Endothelial cell of umbilical vein (primary cell): ENCODE results near the gene LAMA4. TPM values are rescaled to one million over a fixed set of nuclear protein-coding genes. Genes with fewer than 3 reads are reported as not detected.
A peak's percentile ranks its signal among the peaks of the same experiment; 100 is the strongest.

Experiments used
- BruUV-seq: library from RNA; stranded (reverse); fragments of 400-500 nt; replicated peaks from 2 replicates; lab custom pipeline; 2021; lab: Mats Ljungman, UMichigan
- CTCF ChIA-PET: fragments of 300-600, 350-600 bp; sonication (Branson Sonifier 250); formaldehyde crosslinking; loops from one replicate; lab custom pipeline; 2021; ENCODE audit warnings: antibody characterized with exemption, inconsistent platforms; lab: Charles Lee
- POLR2A ChIA-PET: fragments of 300-600, 350-600 bp; sonication (Branson Sonifier 250); formaldehyde crosslinking; loops from one replicate; lab custom pipeline; 2021; ENCODE audit warnings: antibody characterized with exemption, inconsistent platforms; lab: Charles Lee
- DNase-seq: peaks from one replicate; pipeline ENCODE4 v3.0.0-alpha.2; 2011; ENCODE audit warnings: low read depth, low spot score
- FAIRE-seq: peaks from 2 replicates; lab custom pipeline; 2011; peaks lifted over from hg19 to GRCh38; lab: Jason Lieb, UNC
- H2AFZ ChIP-seq: 2 replicates; pipeline ENCODE4 v1.6.0; 2012; ENCODE audit warnings: low read depth, low read length, control low read depth, inconsistent platforms
- H3K27ac ChIP-seq: 2 replicates; pipeline ENCODE4 v1.5.1; 2011; ENCODE audit warnings: low read depth, mild to moderate bottlenecking, control low read depth, low read length, moderate library complexity; ENCODE audit not compliant: insufficient read depth
- H3K27me3 ChIP-seq, 2 experiments: 2 replicates each; pipeline versions ENCODE4 v1.6.0 to v1.6.1; 2011; ENCODE audit warnings: low read length in 2 of 2, mixed read lengths in 1 of 2; ENCODE audit not compliant: control insufficient read depth in 2 of 2, insufficient read depth in 2 of 2
- H3K36me3 ChIP-seq, 2 experiments: 2 replicates in 1 of 2; 3 replicates in 1 of 2; pipeline ENCODE4 v1.5.1; 2011; ENCODE audit warnings: low read length in 2 of 2, mild to moderate bottlenecking in 1 of 2, moderate library complexity in 1 of 2; ENCODE audit not compliant: control insufficient read depth in 2 of 2, insufficient read depth in 2 of 2; ENCODE audit errors: extremely low read depth in 1 of 2
- H3K4me1 ChIP-seq: 3 replicates; pipeline ENCODE4 v1.5.1; 2011; ENCODE audit warnings: mild to moderate bottlenecking, low read length; ENCODE audit not compliant: control insufficient read depth, insufficient read depth; ENCODE audit errors: extremely low read depth
- H3K4me2 ChIP-seq: 2 replicates; pipeline ENCODE4 v1.6.1; 2011; ENCODE audit warnings: low read length, control low read depth, mixed read lengths; ENCODE audit not compliant: insufficient read depth
- H3K4me3 ChIP-seq, 3 experiments: fragments of 200-600 bp in 1 of 3; sonication (generic), shearing (Covaris generic) in 1 of 3; replicated peaks in 1 of 3; 2 replicates each; pipeline ENCODE4 v1.5.1; 2011 to 2016; ENCODE audit warnings: control low read depth in 3 of 3, low read length in 3 of 3, mild to moderate bottlenecking in 2 of 3, inconsistent platforms in 1 of 3, low read depth in 1 of 3, moderate library complexity in 1 of 3; ENCODE audit not compliant: insufficient read depth in 1 of 3
- H3K79me2 ChIP-seq: 2 replicates; pipeline ENCODE4 v1.6.0; 2012; ENCODE audit warnings: low read length, inconsistent platforms; ENCODE audit not compliant: control insufficient read depth, insufficient read depth
- H3K9ac ChIP-seq: replicated peaks from 2 replicates; pipeline ENCODE3; 2011; ENCODE audit warnings: low read length, control low read depth; ENCODE audit not compliant: insufficient read depth; ENCODE audit errors: extremely low read depth
- H3K9me1 ChIP-seq: replicated peaks from 3 replicates; pipeline ENCODE4 v1.6.0; 2011; ENCODE audit warnings: mild to moderate bottlenecking, low read length; ENCODE audit not compliant: control insufficient read depth, insufficient read depth; ENCODE audit errors: extremely low read depth
- H3K9me3 ChIP-seq: replicated peaks from 2 replicates; pipeline ENCODE4 v1.5.1; 2012; ENCODE audit warnings: low read length, inconsistent platforms; ENCODE audit not compliant: control insufficient read depth, insufficient read depth
- H4K20me1 ChIP-seq: replicated peaks from 2 replicates; pipeline ENCODE3; 2011; ENCODE audit warnings: mild to moderate bottlenecking, low read length; ENCODE audit not compliant: control insufficient read depth, insufficient read depth; ENCODE audit errors: extremely low read depth
- EZH2 ChIP-seq: IDR thresholded peaks from 2 replicates; pipeline ENCODE4 v1.6.1; 2012; ENCODE audit warnings: borderline replicate concordance, low read depth, mild to moderate bottlenecking, moderate library complexity, low read length, inconsistent platforms; ENCODE audit not compliant: severe bottlenecking
- FOS ChIP-seq: IDR thresholded peaks from 2 replicates; pipeline ENCODE4 v1.6.1; 2011; ENCODE audit warnings: mild to moderate bottlenecking, low read length, moderate library complexity, borderline replicate concordance; ENCODE audit not compliant: insufficient read depth
- GATA2 ChIP-seq: IDR thresholded peaks from 2 replicates; pipeline ENCODE4 v1.7.0; 2011; ENCODE audit warnings: low read depth, mild to moderate bottlenecking, moderate library complexity, mixed read lengths, low read length; ENCODE audit not compliant: insufficient read length, insufficient read depth
- JUN ChIP-seq: IDR thresholded peaks from 2 replicates; pipeline ENCODE4 v1.6.1; 2011; ENCODE audit warnings: borderline replicate concordance, low read depth; ENCODE audit not compliant: insufficient read length, insufficient read depth
- MYC ChIP-seq: IDR thresholded peaks from one replicate; pipeline ENCODE4 v1.6.1; 2011; ENCODE audit warnings: mild to moderate bottlenecking, low read depth, low read length
- POLR2A ChIP-seq: IDR thresholded peaks from 2 replicates; pipeline ENCODE4 v1.6.1; 2012; ENCODE audit warnings: low read depth, mild to moderate bottlenecking, control low read depth, low read length
- POLR2AphosphoS5 ChIP-seq: IDR thresholded peaks from 2 replicates; pipeline ENCODE4 v1.6.1; 2012; ENCODE audit warnings: low read depth, mild to moderate bottlenecking, control low read depth, low read length, moderate library complexity; ENCODE audit not compliant: insufficient read depth
- dilution Hi-C: fragments of 300-500 bp; cut with MboI; formaldehyde crosslinking; loops from one replicate; pipeline ENCODE4 v1.15.0; 2019; ENCODE audit warnings: low sequenced_read_pairs; ENCODE audit not compliant: extremely low pct_ligation_motif_present
- intact Hi-C: fragments of 100-400 bp; cut with micrococcal nuclease; formaldehyde crosslinking; loops from one replicate; pipeline ENCODE4 v1.10.0; 2022
- polyA plus RNA-seq, 4 experiments: library from polyadenylated mRNA; depleted of rRNA in 3 of 4; stranded (reverse) in 3 of 4; unstranded in 1 of 4; fragments of >200 nt; gene quantifications; 2 replicates each; pipeline versions ENCODE4 v1.2.1 to v1.2.3, GENCODE V29; 2011 to 2012; ENCODE audit warnings: missing spikeins in 1 of 4
- total RNA-seq: library from RNA; stranded (reverse); gene quantifications from 2 replicates; pipeline ENCODE4 v1.2.3, GENCODE V29; 2021
- TF ChIP-seq, protein P1 (sequence below), 2 donors: IDR thresholded peaks; 1 replicate in 1 of 2; 2 replicates in 1 of 2; pipeline ENCODE4 v1.5.1; 2011; ENCODE audit warnings: low read length in 2 of 2, mild to moderate bottlenecking in 2 of 2, moderate library complexity in 2 of 2, control low read depth in 1 of 2, inconsistent platforms in 1 of 2, low read depth in 1 of 2; ENCODE audit not compliant: insufficient read depth in 1 of 2; ENCODE audit errors: extremely low read depth in 1 of 2
- TF ChIP-seq, protein P2 (sequence below): IDR thresholded peaks from 2 replicates; pipeline ENCODE4 v1.6.1; 2011; ENCODE audit not compliant: insufficient read depth, insufficient read length

LAMA4 gene
- total and polyA plus RNA-seq, 2 donors (not counting 3 experiments of a cell fraction or from before 2014, with no cell fraction given): 384 to 629 TPM

DNA sequence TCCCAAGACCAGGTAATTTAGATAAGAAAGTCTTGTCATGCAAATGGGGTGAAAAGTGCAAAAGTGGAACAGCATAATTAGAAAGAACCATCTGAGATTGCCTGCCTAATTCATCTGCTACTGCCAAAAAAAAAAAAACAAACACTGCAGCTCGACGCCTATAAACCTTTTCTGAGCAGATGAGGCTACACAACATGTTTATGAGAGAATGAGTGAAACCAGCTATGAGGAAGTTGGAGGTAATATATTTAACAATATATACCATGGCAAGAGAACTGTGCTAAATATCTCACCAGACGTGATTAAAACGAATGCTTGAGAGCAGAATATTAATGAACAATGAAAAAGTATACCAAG is 50.0 kb downstream of the LAMA4 start:
- Histone ChIP-seq H3K4me3 (no peak overlapping the region), H2AFZ (no peak overlapping the region), H3K79me2 (peaks cover 36% of the 10 kb centered on the region), H3K27ac (peak overlapping the region; percentile 87), H3K9me3 (no peaks in the 10 kb centered on the region), H3K4me2 (peak overlapping the region; percentile 37), H3K9ac (peak overlapping the region; percentile 87), H3K4me1 (peaks cover 75% of the 10 kb centered on the region), H3K27me3 (no peaks in the 10 kb centered on the region), H3K9me1 (no peaks in the 10 kb centered on the region), H3K36me3 (peaks cover 21 to 36% of the 10 kb centered on the region in 2 experiments), H4K20me1 (no peaks in the 10 kb centered on the region)
- CTCF ChIA-PET: interaction anchor here (0.7 to 2.7 kb wide), 12 partner anchors 11 to 107 kb away, joined by 3 to 14 read pairs (median 4); partner anchors contain the start of gene LAMA4
- intact Hi-C loops (loop anchor here (2.0 kb wide), 1 partner anchor 46 kb away; no protein-coding TSS in a partner anchor), dilution Hi-C loops (no loop called here)
- POLR2A ChIA-PET: interaction anchor here (1.0 to 1.7 kb wide), 4 partner anchors 29 to 49 kb away, joined by 3 to 7 read pairs (median 4); no protein-coding TSS in a partner anchor
- DNase-seq: no peak
- BruUV-seq: TSS peak; percentile 87
- no peak for FAIRE-seq
- TF ChIP-seq MYC (no peak), FOS (no peak), POLR2A (no peak), EZH2 (no peak), JUN (no peak), GATA2 (no peak), POLR2AphosphoS5 (no peak)
- TF ChIP-seq, protein P1, sequence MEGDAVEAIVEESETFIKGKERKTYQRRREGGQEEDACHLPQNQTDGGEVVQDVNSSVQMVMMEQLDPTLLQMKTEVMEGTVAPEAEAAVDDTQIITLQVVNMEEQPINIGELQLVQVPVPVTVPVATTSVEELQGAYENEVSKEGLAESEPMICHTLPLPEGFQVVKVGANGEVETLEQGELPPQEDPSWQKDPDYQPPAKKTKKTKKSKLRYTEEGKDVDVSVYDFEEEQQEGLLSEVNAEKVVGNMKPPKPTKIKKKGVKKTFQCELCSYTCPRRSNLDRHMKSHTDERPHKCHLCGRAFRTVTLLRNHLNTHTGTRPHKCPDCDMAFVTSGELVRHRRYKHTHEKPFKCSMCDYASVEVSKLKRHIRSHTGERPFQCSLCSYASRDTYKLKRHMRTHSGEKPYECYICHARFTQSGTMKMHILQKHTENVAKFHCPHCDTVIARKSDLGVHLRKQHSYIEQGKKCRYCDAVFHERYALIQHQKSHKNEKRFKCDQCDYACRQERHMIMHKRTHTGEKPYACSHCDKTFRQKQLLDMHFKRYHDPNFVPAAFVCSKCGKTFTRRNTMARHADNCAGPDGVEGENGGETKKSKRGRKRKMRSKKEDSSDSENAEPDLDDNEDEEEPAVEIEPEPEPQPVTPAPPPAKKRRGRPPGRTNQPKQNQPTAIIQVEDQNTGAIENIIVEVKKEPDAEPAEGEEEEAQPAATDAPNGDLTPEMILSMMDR (IDR thresholded peaks at IDR 0.05; ENCODE audit: extremely low read depth in 1 of 2, insufficient read depth in 1 of 2, low read depth in 1 of 2, low read length in 2 of 2): no peak
- TF ChIP-seq, protein P2, sequence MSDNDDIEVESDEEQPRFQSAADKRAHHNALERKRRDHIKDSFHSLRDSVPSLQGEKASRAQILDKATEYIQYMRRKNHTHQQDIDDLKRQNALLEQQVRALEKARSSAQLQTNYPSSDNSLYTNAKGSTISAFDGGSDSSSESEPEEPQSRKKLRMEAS: no peak
